Spleen (tissue), 3 donors: ENCODE measurements around the gene PAXIP1.

Experiments
- POLR2A ChIP-seq, 3 donors: fragments of 450-650 bp; IDR thresholded peaks; one replicate each; pipeline ENCODE4 v1.5.1; 2017; ENCODE audit warnings: antibody characterized with exemption in 3 of 3, mild to moderate bottlenecking in 1 of 3
- POLR2AphosphoS5 ChIP-seq, 3 donors: sonication (generic); formaldehyde crosslinking; IDR thresholded peaks; one replicate each; pipeline ENCODE4 v1.5.1; 2017; ENCODE audit warnings: antibody characterized with exemption in 3 of 3

- TF ChIP-seq POLR2A (IDR thresholded peaks at IDR 0.05) (no peak), POLR2AphosphoS5 (IDR thresholded peaks at IDR 0.05) (no peak)
Observed at GRCh38 chr7:155000795-155001194, 2.1 kb downstream of the PAXIP1 start.
